Neural cell (in vitro differentiated cells): Measurements from ENCODE around the gene GSE1.

Experiments used
- MXI1 ChIP-seq: fragments of 450-650 bp; conservative IDR thresholded peaks from 2 replicates; pipeline ENCODE4 v1.6.1; 2014; ENCODE audit warnings: antibody characterized with exemption, mild to moderate bottlenecking; ENCODE audit not compliant: poor library complexity, severe bottlenecking
- POLR2AphosphoS5 ChIP-seq: IDR thresholded peaks from 2 replicates; pipeline ENCODE4 v1.6.1; 2012
- TAF1 ChIP-seq: IDR thresholded peaks from 2 replicates; pipeline ENCODE4 v1.6.1; 2012; ENCODE audit warnings: low read depth
- TF ChIP-seq, protein P1 (sequence below): fragments of 450-650 bp; IDR thresholded peaks from 2 replicates; pipeline ENCODE4 v1.5.1; 2014; ENCODE audit warnings: antibody characterized with exemption, mild to moderate bottlenecking, moderate library complexity; ENCODE audit not compliant: poor library complexity, severe bottlenecking

DNA sequence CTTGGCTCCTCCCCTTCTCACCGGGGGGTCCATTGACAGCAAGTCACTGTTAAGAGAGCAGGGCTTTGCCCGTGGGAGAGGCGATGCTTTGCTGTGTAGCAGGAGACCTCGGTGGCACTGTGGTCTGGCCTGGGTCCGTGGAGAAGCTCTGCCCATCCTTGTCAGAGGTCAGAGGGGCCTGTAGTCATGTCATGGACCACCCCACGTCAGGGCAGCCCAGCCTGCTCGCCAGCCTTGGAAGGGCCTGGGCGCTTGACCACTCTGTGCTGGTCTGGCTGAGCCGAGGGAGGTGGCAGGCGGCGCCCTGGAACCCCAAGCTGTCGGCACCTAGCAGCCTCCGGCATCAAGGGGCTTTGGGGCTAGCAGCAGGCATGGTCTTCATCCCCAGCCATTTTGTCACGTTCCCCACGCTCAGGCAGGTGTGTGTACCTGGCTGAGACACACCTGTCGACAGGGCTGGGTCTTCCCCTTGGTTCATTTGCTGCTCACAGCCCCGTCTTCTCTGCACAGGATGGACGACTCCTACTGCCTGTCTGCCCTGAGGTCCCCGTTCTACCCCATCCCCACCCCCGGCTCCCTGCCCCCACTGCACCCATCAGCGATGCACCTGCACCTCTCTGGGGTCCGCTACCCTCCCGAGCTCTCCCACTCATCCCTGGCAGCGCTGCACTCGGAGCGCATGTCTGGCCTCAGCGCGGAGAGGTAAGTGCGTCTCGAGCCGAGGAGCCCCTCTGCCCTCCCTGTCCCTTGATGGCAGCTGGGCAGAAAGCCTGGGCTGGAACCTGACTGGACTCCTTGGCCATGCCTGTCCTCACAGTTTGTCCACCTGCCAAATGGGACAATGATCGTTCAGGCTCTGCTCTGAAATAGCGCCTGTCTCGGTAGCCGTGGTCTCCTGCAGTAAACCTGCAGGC lies 42.4 kb downstream of the GSE1 start:
- no peak for TF ChIP-seq MXI1
- no peak for TF ChIP-seq TAF1
- TF ChIP-seq POLR2AphosphoS5: no peak
- TF ChIP-seq, protein P1, sequence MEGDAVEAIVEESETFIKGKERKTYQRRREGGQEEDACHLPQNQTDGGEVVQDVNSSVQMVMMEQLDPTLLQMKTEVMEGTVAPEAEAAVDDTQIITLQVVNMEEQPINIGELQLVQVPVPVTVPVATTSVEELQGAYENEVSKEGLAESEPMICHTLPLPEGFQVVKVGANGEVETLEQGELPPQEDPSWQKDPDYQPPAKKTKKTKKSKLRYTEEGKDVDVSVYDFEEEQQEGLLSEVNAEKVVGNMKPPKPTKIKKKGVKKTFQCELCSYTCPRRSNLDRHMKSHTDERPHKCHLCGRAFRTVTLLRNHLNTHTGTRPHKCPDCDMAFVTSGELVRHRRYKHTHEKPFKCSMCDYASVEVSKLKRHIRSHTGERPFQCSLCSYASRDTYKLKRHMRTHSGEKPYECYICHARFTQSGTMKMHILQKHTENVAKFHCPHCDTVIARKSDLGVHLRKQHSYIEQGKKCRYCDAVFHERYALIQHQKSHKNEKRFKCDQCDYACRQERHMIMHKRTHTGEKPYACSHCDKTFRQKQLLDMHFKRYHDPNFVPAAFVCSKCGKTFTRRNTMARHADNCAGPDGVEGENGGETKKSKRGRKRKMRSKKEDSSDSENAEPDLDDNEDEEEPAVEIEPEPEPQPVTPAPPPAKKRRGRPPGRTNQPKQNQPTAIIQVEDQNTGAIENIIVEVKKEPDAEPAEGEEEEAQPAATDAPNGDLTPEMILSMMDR: no peak
